IMR-90 (cell line): ENCODE measurements around the gene MOG. TPM values are rescaled to one million over a fixed set of nuclear protein-coding genes. Genes with fewer than 3 reads are reported as not detected.

ENCODE experiments used
- ATAC-seq: fragments of 200-7000 bp; cut with Tn5 transposase; 2 replicates; pipeline ENCODE4 v1.9.1; 2020; ENCODE audit warnings: low read depth, mild to moderate bottlenecking, moderate library complexity
- BruUV-seq: library from RNA; stranded (reverse); fragments of 400-500 nt; replicated peaks from 2 replicates; lab custom pipeline; 2021; lab: Mats Ljungman, UMichigan
- CTCF ChIA-PET: fragments of 300-600 bp; formaldehyde crosslinking; extraction: SDS; loops from one replicate; lab custom pipeline; 2021; ENCODE audit warnings: antibody characterized with exemption; lab: Yijun Ruan, JAX
- POLR2A ChIA-PET: fragments of 300-600 bp; sonication (Branson Sonifier 250); formaldehyde crosslinking; loops from one replicate; lab custom pipeline; 2022; ENCODE audit warnings: antibody characterized with exemption; ENCODE audit not compliant: unreplicated experiment; lab: Charles Lee
- DNase-seq: peaks from one replicate; pipeline ENCODE4 v3.0.0; 2013
- H2AFZ ChIP-seq: replicated peaks from 2 replicates; pipeline ENCODE3; 2013; ENCODE audit warnings: low read length, mild to moderate bottlenecking; ENCODE audit not compliant: poor library complexity
- H2AK5ac ChIP-seq: 2 replicates; pipeline ENCODE4 v1.6.1; 2013; ENCODE audit warnings: low read depth, low read length, inconsistent platforms
- H2AK9ac ChIP-seq: replicated peaks from 2 replicates; pipeline ENCODE3; 2013; ENCODE audit warnings: mild to moderate bottlenecking, low read depth, low read length, moderate library complexity; ENCODE audit not compliant: poor library complexity
- H2BK120ac ChIP-seq: 2 replicates; pipeline ENCODE4 v1.6.1; 2013; ENCODE audit warnings: low read depth, low read length, inconsistent platforms
- H2BK15ac ChIP-seq: 3 replicates; pipeline ENCODE4 v1.6.1; 2013; ENCODE audit warnings: low read depth, low read length, inconsistent platforms
- H2BK20ac ChIP-seq: 2 replicates; pipeline ENCODE4 v1.6.1; 2013; ENCODE audit warnings: low read depth, mild to moderate bottlenecking, inconsistent platforms, low read length, moderate library complexity
- H2BK5ac ChIP-seq: 2 replicates; pipeline ENCODE4 v1.6.1; 2013; ENCODE audit warnings: mild to moderate bottlenecking, low read depth, low read length, inconsistent platforms; ENCODE audit not compliant: poor library complexity, severe bottlenecking
- H3K14ac ChIP-seq: replicated peaks from 2 replicates; pipeline ENCODE4 v1.6.1; 2013; ENCODE audit warnings: low read depth, low read length, inconsistent platforms
- H3K18ac ChIP-seq: 2 replicates; pipeline ENCODE4 v1.6.1; 2013; ENCODE audit warnings: low read depth, low read length, control low read depth
- H3K23ac ChIP-seq: 2 replicates; pipeline ENCODE4 v1.6.1; 2013; ENCODE audit warnings: low read depth, low read length, inconsistent platforms
- H3K27ac ChIP-seq: 2 replicates; pipeline ENCODE4 v1.5.1; 2013; ENCODE audit warnings: mild to moderate bottlenecking, control low read depth, low read length; ENCODE audit not compliant: insufficient read depth
- H3K27me3 ChIP-seq: 2 replicates; pipeline ENCODE4 v1.6.1; 2013; ENCODE audit warnings: low read length; ENCODE audit not compliant: control insufficient read depth, insufficient read depth
- H3K36me3 ChIP-seq: 2 replicates; pipeline ENCODE4 v1.6.1; 2013; ENCODE audit warnings: low read length, mixed read lengths; ENCODE audit not compliant: control insufficient read depth, insufficient read depth
- H3K4ac ChIP-seq: 2 replicates; pipeline ENCODE4 v1.6.1; 2013; ENCODE audit warnings: low read depth, low read length, inconsistent platforms
- H3K4me1 ChIP-seq: 2 replicates; pipeline ENCODE4 v1.6.1; 2013; ENCODE audit warnings: low read length, mixed read lengths; ENCODE audit not compliant: control insufficient read depth, insufficient read depth
- H3K4me2 ChIP-seq: 2 replicates; pipeline ENCODE4 v1.6.1; 2013; ENCODE audit warnings: low read depth, mild to moderate bottlenecking, control low read depth, low read length, moderate library complexity
- H3K4me3 ChIP-seq: 2 replicates; pipeline ENCODE4 v1.5.1; 2013; ENCODE audit warnings: low read depth, mild to moderate bottlenecking, control low read depth, low read length, moderate library complexity; ENCODE audit not compliant: insufficient read depth
- H3K56ac ChIP-seq: 2 replicates; pipeline ENCODE4 v1.6.1; 2013; ENCODE audit warnings: low read length, inconsistent platforms; ENCODE audit not compliant: insufficient read depth; ENCODE audit errors: extremely low read depth
- H3K79me1 ChIP-seq, 2 experiments: 2 replicates each; pipeline ENCODE4 v1.6.1; 2013; ENCODE audit warnings: low read length in 2 of 2, inconsistent platforms in 1 of 2, low read depth in 1 of 2
- H3K9ac ChIP-seq: 2 replicates; pipeline ENCODE4 v1.6.1; 2013; ENCODE audit warnings: low read depth, low read length, control low read depth
- H3K9me1 ChIP-seq: 2 replicates; pipeline ENCODE4 v1.6.1; 2013; ENCODE audit warnings: low read length, inconsistent platforms; ENCODE audit not compliant: insufficient read depth
- H3K9me3 ChIP-seq: 2 replicates; pipeline ENCODE4 v1.6.1; 2013; ENCODE audit warnings: low read length; ENCODE audit not compliant: control insufficient read depth, insufficient read depth
- H4K20me1 ChIP-seq: 2 replicates; pipeline ENCODE4 v1.6.1; 2013; ENCODE audit warnings: low read length, inconsistent platforms; ENCODE audit not compliant: insufficient read depth
- H4K5ac ChIP-seq: 2 replicates; pipeline ENCODE4 v1.6.1; 2013; ENCODE audit warnings: mild to moderate bottlenecking, low read depth, low read length, control low read depth
- H4K8ac ChIP-seq, 2 experiments: 2 replicates each; pipeline ENCODE4 v1.6.1; 2013; ENCODE audit warnings: low read depth in 2 of 2, low read length in 2 of 2, control low read depth in 1 of 2, inconsistent platforms in 1 of 2
- H4K91ac ChIP-seq: 2 replicates; pipeline ENCODE4 v1.6.1; 2013; ENCODE audit warnings: low read depth, low read length, inconsistent platforms; ENCODE audit not compliant: insufficient read depth
- BHLHE40 ChIP-seq: fragments of 150-350 bp; IDR thresholded peaks from 2 replicates; pipeline ENCODE4 v1.6.1; 2016; ENCODE audit warnings: mild to moderate bottlenecking, low read depth, low read length
- CEBPB ChIP-seq: IDR thresholded peaks from 2 replicates; pipeline ENCODE4 v1.6.1; 2012; ENCODE audit warnings: low read depth, low read length, improper control_type of control experiment
- FOS ChIP-seq: fragments of 150-350 bp; IDR thresholded peaks from 2 replicates; pipeline ENCODE4 v1.6.1; 2016; ENCODE audit warnings: low read depth, low read length
- MAFK ChIP-seq: IDR thresholded peaks from 2 replicates; pipeline ENCODE4 v1.6.1; 2012; ENCODE audit warnings: low read depth, low read length, improper control_type of control experiment
- MAZ ChIP-seq: IDR thresholded peaks from 2 replicates; pipeline ENCODE4 v1.6.1; 2012; ENCODE audit warnings: low read depth, mild to moderate bottlenecking, low read length, improper control_type of control experiment, moderate library complexity, borderline replicate concordance
- NFE2L2 ChIP-seq: fragments of 150-350 bp; IDR thresholded peaks from 2 replicates; pipeline ENCODE4 v1.6.1; 2016; ENCODE audit warnings: low read depth, mild to moderate bottlenecking, low read length
- RAD21 ChIP-seq: IDR thresholded peaks from 2 replicates; pipeline ENCODE4 v1.6.1; 2012; ENCODE audit warnings: low read length, improper control_type of control experiment
- RCOR1 ChIP-seq: IDR thresholded peaks from 2 replicates; pipeline ENCODE4 v1.6.1; 2012; ENCODE audit warnings: mild to moderate bottlenecking, low read length, improper control_type of control experiment; ENCODE audit not compliant: insufficient replicate concordance
- WGBS, 2 experiments: methylation state at CpG; one replicate each; pipeline versions ENCODE4 v1.1.5 to v1.1.7; 2013; ENCODE audit warnings: missing lambda C conversion rate in 2 of 2; ENCODE audit not compliant: insufficient read length in 1 of 2; ENCODE audit errors: extremely low coverage in 2 of 2; 5-methylcytosine and 5-hydroxymethylcytosine counted together
- dilution Hi-C: fragments of 300-500 bp; cut with HindIII; formaldehyde crosslinking; loops from one replicate; pipeline ENCODE4 v1.14.3; 2018; ENCODE audit warnings: low sequenced_read_pairs; ENCODE audit not compliant: unreplicated experiment
- in situ Hi-C: fragments of 300-500 bp; cut with MboI; formaldehyde crosslinking; loops from 3 replicates; pipeline ENCODE4 v1.14.3; 2019; ENCODE audit warnings: low sequenced_read_pairs, inconsistent platforms, mixed read lengths
- intact Hi-C: fragments of 100-400 bp; cut with micrococcal nuclease; formaldehyde crosslinking; loops from 2 replicates; pipeline ENCODE4 v1.10.0; 2022
- polyA plus RNA-seq, 3 experiments: library from polyadenylated mRNA; depleted of rRNA; stranded (reverse); fragments of >200 nt; gene quantifications; 2 replicates each; pipeline ENCODE4 v1.2.3, GENCODE V29; 2012; ENCODE audit warnings: low replicate concordance in 1 of 3
- total RNA-seq: library from RNA; depleted of rRNA; stranded (reverse); fragments of >200 nt; gene quantifications from 2 replicates; pipeline ENCODE4 v1.2.3, GENCODE V29; 2012

MOG gene
- total and polyA plus RNA-seq, 2 of the 4 experiments (the other 2 are of a cell fraction), result not detected

GRCh38 chr6:29624520-29624961 lies 32.4 kb upstream of the MOG start:
- WGBS, 2 experiments, result no CpG with 5 or more reads among the region's 3 CpGs
- Histone ChIP-seq H2AFZ (no peak overlapping the region), H3K56ac (no peak overlapping the region), H4K8ac (no peak overlapping the region), H3K9me1 (peaks cover 11% of the 10 kb centered on the region), H3K18ac (no peak overlapping the region), H4K5ac (no peak overlapping the region), H3K9ac (no peak overlapping the region), H4K91ac (no peak overlapping the region), H3K14ac (no peak overlapping the region), H2AK5ac (no peak overlapping the region), H2BK5ac (no peak overlapping the region), H3K27me3 (no peaks in the 10 kb centered on the region), H3K79me1 (peaks cover 23 to 45% of the 10 kb centered on the region in 2 experiments), H4K20me1 (peaks cover 4% of the 10 kb centered on the region), H2BK120ac (no peak overlapping the region), H3K4me3 (no peak overlapping the region), H2AK9ac (no peak overlapping the region), H3K27ac (no peak overlapping the region), H3K4ac (no peak overlapping the region), H3K4me1 (peaks cover 7% of the 10 kb centered on the region), H2BK15ac (no peak overlapping the region), H3K23ac (no peak overlapping the region), H3K4me2 (no peak overlapping the region), H3K36me3 (peaks cover 31% of the 10 kb centered on the region), H2BK20ac (no peak overlapping the region), H3K9me3 (no peaks in the 10 kb centered on the region)
- ChIA-PET POLR2A (no interaction called here), CTCF (interaction anchor here (2.3 kb wide), 1 partner anchor 10 kb away, joined by 5 read pairs; no protein-coding TSS in a partner anchor)
- intact Hi-C loops (no loop called here), in situ Hi-C loops (no loop called here), dilution Hi-C loops (no loop called here)
- DNase-seq (no peak), ATAC-seq (no peak)
- no TSS peak for BruUV-seq
- TF ChIP-seq MAFK (no peak), BHLHE40 (no peak), CEBPB (no peak), FOS (no peak), RAD21 (no peak), MAZ (no peak), RCOR1 (no peak), NFE2L2 (no peak)
